ENCODE data around the gene SESN3. TPM values are rescaled to one million over a fixed set of nuclear protein-coding genes. Genes with fewer than 3 reads are reported as not detected.

SESN3 gene
- total and polyA plus RNA-seq, 2 experiments from 2014 or later: 2.9 to 19.2 TPM

- Histone ChIP-seq H4K20me1 (ENCODE audit: insufficient read depth) (no peaks in the 10 kb centered on the region), H2AFZ (no peak overlapping the region), H3K27ac (no peak overlapping the region), H3K9ac (no peak overlapping the region), H3K4me1 (ENCODE audit: insufficient read depth) (0 out of 2 replicates have a peak, but pooled peaks cover 4% of the 10 kb centered on the region), H3K4me2 (ENCODE audit: unreplicated experiment) (no peak overlapping the region), H3K36me3 (ENCODE audit: low read depth) (no peaks in the 10 kb centered on the region), H3K9me3 (ENCODE audit: low read depth) (no peaks in the 10 kb centered on the region), H3F3A (ENCODE audit: insufficient read depth) (no peaks in the 10 kb centered on the region), H3K9me2 (ENCODE audit: insufficient read depth) (no peaks in the 10 kb centered on the region), H3K79me2 (ENCODE audit: insufficient read depth) (no peaks in the 10 kb centered on the region), H3K27me3 (replicated peaks; ENCODE audit: insufficient read depth) (no peaks in the 10 kb centered on the region), H3K4me3 (no peak overlapping the region)
- in situ Hi-C loops (cut with MboI): no loop called here
- no peak for DNase-seq
- no peak for TF ChIP-seq EZH2 (IDR thresholded peaks at IDR 0.05; ENCODE audit: insufficient read depth, poor library complexity, severe bottlenecking)
- TF ChIP-seq EZH2phosphoT487 (IDR thresholded peaks at IDR 0.05; ENCODE audit: insufficient read depth, low read depth): no peak
- 80 to 82% methylated on average over 8 of the region's 8 CpGs for WGBS, 2 experiments (ENCODE audit: low coverage in 1 of 2, low lambda C conversion rate in 2 of 2, missing lambda C conversion rate in 2 of 2)
Observed at GRCh38 chr11:95264881-95265280, 33.9 kb upstream of the SESN3 start.

- no peaks in the 10 kb centered on the region for H3K27me3 ChIP-seq (replicated peaks; ENCODE audit: insufficient read depth)
- H3K79me2 ChIP-seq (ENCODE audit: insufficient read depth): no peaks in the 10 kb centered on the region
- no peaks in the 10 kb centered on the region for H3K36me3 ChIP-seq (ENCODE audit: low read depth)
- H2AFZ ChIP-seq: no peak overlapping the region
- no peak overlapping the region for H3K4me3 ChIP-seq
- H3K4me1 ChIP-seq (ENCODE audit: insufficient read depth): 0 out of 2 replicates have a peak, but pooled peaks cover 4% of the 10 kb centered on the region
- H3K9ac ChIP-seq: no peak overlapping the region
- no peaks in the 10 kb centered on the region for H3K9me2 ChIP-seq (ENCODE audit: insufficient read depth)
- in situ Hi-C loops (cut with MboI): no loop called here
- DNase-seq: no peak
- WGBS, 2 experiments (ENCODE audit: low coverage in 1 of 2, low lambda C conversion rate in 2 of 2, missing lambda C conversion rate in 2 of 2): 82 to 91% methylated on average over 2 of the region's 2 CpGs
- H4K20me1 ChIP-seq (ENCODE audit: insufficient read depth): no peaks in the 10 kb centered on the region
- H3F3A ChIP-seq (ENCODE audit: insufficient read depth): no peaks in the 10 kb centered on the region
- H3K9me3 ChIP-seq (ENCODE audit: low read depth): no peaks in the 10 kb centered on the region
- TF ChIP-seq EZH2phosphoT487 (IDR thresholded peaks at IDR 0.05; ENCODE audit: insufficient read depth, low read depth) (no peak), EZH2 (IDR thresholded peaks at IDR 0.05; ENCODE audit: insufficient read depth, poor library complexity, severe bottlenecking) (no peak)
- H3K27ac ChIP-seq: no peak overlapping the region
- H3K4me2 ChIP-seq (ENCODE audit: unreplicated experiment): no peak overlapping the region
Observed at GRCh38 chr11:95262994-95263765, 32.2 kb upstream of the SESN3 start.

GRCh38 chr11:95257456-95257971 is 26.5 kb upstream of the SESN3 start:
- TF ChIP-seq EZH2 (IDR thresholded peaks at IDR 0.05; ENCODE audit: insufficient read depth, poor library complexity, severe bottlenecking) (no peak), EZH2phosphoT487 (IDR thresholded peaks at IDR 0.05; ENCODE audit: insufficient read depth, low read depth) (no peak)

GRCh38 chr11:95256321-95256779 is 25.3 kb upstream of the SESN3 start:
- H2AFZ ChIP-seq: no peak overlapping the region
- no peaks in the 10 kb centered on the region for H3K79me2 ChIP-seq (ENCODE audit: insufficient read depth)
- no peak overlapping the region for H3K9ac ChIP-seq
- no peaks in the 10 kb centered on the region for H3K9me3 ChIP-seq (ENCODE audit: low read depth)
- no peaks in the 10 kb centered on the region for H3K36me3 ChIP-seq (ENCODE audit: low read depth)
- no peaks in the 10 kb centered on the region for H3K27me3 ChIP-seq (replicated peaks; ENCODE audit: insufficient read depth)
- no peak for TF ChIP-seq EZH2phosphoT487 (IDR thresholded peaks at IDR 0.05; ENCODE audit: insufficient read depth, low read depth)
- TF ChIP-seq EZH2 (IDR thresholded peaks at IDR 0.05; ENCODE audit: insufficient read depth, poor library complexity, severe bottlenecking): no peak
- no peak overlapping the region for H3K27ac ChIP-seq
- 87 to 88% methylated on average over 9 of the region's 9 CpGs for WGBS, 2 experiments (ENCODE audit: low coverage in 1 of 2, low lambda C conversion rate in 2 of 2, missing lambda C conversion rate in 2 of 2)
- H3K9me2 ChIP-seq (ENCODE audit: insufficient read depth): no peaks in the 10 kb centered on the region
- H3K4me1 ChIP-seq (ENCODE audit: insufficient read depth): peaks cover 8% of the 10 kb centered on the region; the same call in 1 of the 2 replicates
- H4K20me1 ChIP-seq (ENCODE audit: insufficient read depth): no peaks in the 10 kb centered on the region
- H3F3A ChIP-seq (ENCODE audit: insufficient read depth): no peaks in the 10 kb centered on the region
- no peak overlapping the region for H3K4me3 ChIP-seq
- DNase-seq: no peak
- in situ Hi-C loops (cut with MboI): no loop called here
- no peak overlapping the region for H3K4me2 ChIP-seq (ENCODE audit: unreplicated experiment)

More at GRCh38 chr11:95257456-95257971, 26.5 kb upstream of the SESN3 start:
- Histone ChIP-seq H3K4me2 (ENCODE audit: unreplicated experiment) (no peak overlapping the region), H3K9ac (no peak overlapping the region), H3K4me3 (no peak overlapping the region), H3F3A (ENCODE audit: insufficient read depth) (no peaks in the 10 kb centered on the region), H3K27ac (no peak overlapping the region), H3K79me2 (ENCODE audit: insufficient read depth) (no peaks in the 10 kb centered on the region), H3K9me2 (ENCODE audit: insufficient read depth) (no peaks in the 10 kb centered on the region), H4K20me1 (ENCODE audit: insufficient read depth) (no peaks in the 10 kb centered on the region), H3K36me3 (ENCODE audit: low read depth) (no peaks in the 10 kb centered on the region), H3K9me3 (ENCODE audit: low read depth) (no peaks in the 10 kb centered on the region), H2AFZ (no peak overlapping the region), H3K27me3 (replicated peaks; ENCODE audit: insufficient read depth) (no peaks in the 10 kb centered on the region), H3K4me1 (ENCODE audit: insufficient read depth) (peaks cover 8% of the 10 kb centered on the region; the same call in 1 of the 2 replicates)
- no peak for DNase-seq
- WGBS, 2 experiments (ENCODE audit: low coverage in 1 of 2, low lambda C conversion rate in 2 of 2, missing lambda C conversion rate in 2 of 2): 83 to 90% methylated on average over 4 of the region's 4 CpGs
- in situ Hi-C loops (cut with MboI): no loop called here

Data from GM23248 (cell line).